HEK293 (cell line): ENCODE measurements around the gene CHERP.

Source experiments
- HIC1 ChIP-seq: fragments of 450-650 bp; formaldehyde crosslinking; IDR thresholded peaks from 2 replicates; pipeline ENCODE4 v1.5.1; 2016; ENCODE audit warnings: missing biosample characterization, missing genetic modification characterization
- KLF10 ChIP-seq: fragments of 450-650 bp; IDR thresholded peaks from 2 replicates; pipeline ENCODE4 v1.5.1; 2018; ENCODE audit warnings: missing biosample characterization, mild to moderate bottlenecking, missing genetic modification characterization
- ZBTB48 ChIP-seq: fragments of 450-650 bp; formaldehyde crosslinking; IDR thresholded peaks from 2 replicates; pipeline ENCODE4 v1.5.1; 2016; ENCODE audit warnings: missing biosample characterization, missing genetic modification characterization
- ZNF10 ChIP-seq: fragments of 450-650 bp; formaldehyde crosslinking; IDR thresholded peaks from 2 replicates; pipeline ENCODE4 v1.5.1; 2017; ENCODE audit warnings: missing biosample characterization, missing genetic modification characterization
- ZNF211 ChIP-seq: fragments of 450-650 bp; formaldehyde crosslinking; IDR thresholded peaks from 2 replicates; pipeline ENCODE4 v1.5.1; 2016; ENCODE audit warnings: low read depth, missing biosample characterization, missing genetic modification characterization
- ZNF239 ChIP-seq: fragments of 450-650 bp; formaldehyde crosslinking; IDR thresholded peaks from 2 replicates; pipeline ENCODE4 v1.5.1; 2016; ENCODE audit warnings: missing biosample characterization, missing genetic modification characterization
- ZNF366 ChIP-seq: fragments of 450-650 bp; formaldehyde crosslinking; conservative IDR thresholded peaks from 2 replicates; pipeline ENCODE4 v1.5.1; 2016; ENCODE audit warnings: missing biosample characterization, missing genetic modification characterization
- ZNF629 ChIP-seq: fragments of 450-650 bp; formaldehyde crosslinking; IDR thresholded peaks from 2 replicates; pipeline ENCODE4 v1.5.1; 2017; ENCODE audit warnings: missing biosample characterization, missing genetic modification characterization
- ZNF76 ChIP-seq: fragments of 450-650 bp; formaldehyde crosslinking; IDR thresholded peaks from 2 replicates; pipeline ENCODE4; 2016; ENCODE audit warnings: low read depth, missing biosample characterization, missing genetic modification characterization, borderline replicate concordance
- ZNF843 ChIP-seq: fragments of 450-650 bp; formaldehyde crosslinking; IDR thresholded peaks from 2 replicates; pipeline ENCODE4 v1.5.1; 2016; ENCODE audit warnings: missing biosample characterization, missing genetic modification characterization
- ZXDB ChIP-seq: fragments of 450-650 bp; formaldehyde crosslinking; IDR thresholded peaks from 2 replicates; pipeline ENCODE4 v1.5.1; 2016; ENCODE audit warnings: missing biosample characterization, missing genetic modification characterization
- TF ChIP-seq, protein P1 (sequence below): fragments of 450-650 bp; formaldehyde crosslinking; IDR thresholded peaks from 2 replicates; pipeline ENCODE4 v1.5.1; 2016; ENCODE audit warnings: missing biosample characterization, missing genetic modification characterization
- TF ChIP-seq, protein P2 (sequence below): fragments of 450-650 bp; formaldehyde crosslinking; conservative IDR thresholded peaks from 2 replicates; pipeline ENCODE4 v1.5.1; 2016; ENCODE audit warnings: low read depth, missing biosample characterization, missing genetic modification characterization
- TF ChIP-seq, protein P3 (sequence below): fragments of 450-650 bp; formaldehyde crosslinking; IDR thresholded peaks from 2 replicates; pipeline ENCODE4 v1.5.1; 2017; ENCODE audit warnings: missing biosample characterization, missing genetic modification characterization
- TF ChIP-seq, protein P4 (sequence below): fragments of 450-650 bp; formaldehyde crosslinking; IDR thresholded peaks from 2 replicates; pipeline ENCODE4 v1.5.1; 2016; ENCODE audit warnings: missing biosample characterization, missing genetic modification characterization

The CHERP gene

DNA sequence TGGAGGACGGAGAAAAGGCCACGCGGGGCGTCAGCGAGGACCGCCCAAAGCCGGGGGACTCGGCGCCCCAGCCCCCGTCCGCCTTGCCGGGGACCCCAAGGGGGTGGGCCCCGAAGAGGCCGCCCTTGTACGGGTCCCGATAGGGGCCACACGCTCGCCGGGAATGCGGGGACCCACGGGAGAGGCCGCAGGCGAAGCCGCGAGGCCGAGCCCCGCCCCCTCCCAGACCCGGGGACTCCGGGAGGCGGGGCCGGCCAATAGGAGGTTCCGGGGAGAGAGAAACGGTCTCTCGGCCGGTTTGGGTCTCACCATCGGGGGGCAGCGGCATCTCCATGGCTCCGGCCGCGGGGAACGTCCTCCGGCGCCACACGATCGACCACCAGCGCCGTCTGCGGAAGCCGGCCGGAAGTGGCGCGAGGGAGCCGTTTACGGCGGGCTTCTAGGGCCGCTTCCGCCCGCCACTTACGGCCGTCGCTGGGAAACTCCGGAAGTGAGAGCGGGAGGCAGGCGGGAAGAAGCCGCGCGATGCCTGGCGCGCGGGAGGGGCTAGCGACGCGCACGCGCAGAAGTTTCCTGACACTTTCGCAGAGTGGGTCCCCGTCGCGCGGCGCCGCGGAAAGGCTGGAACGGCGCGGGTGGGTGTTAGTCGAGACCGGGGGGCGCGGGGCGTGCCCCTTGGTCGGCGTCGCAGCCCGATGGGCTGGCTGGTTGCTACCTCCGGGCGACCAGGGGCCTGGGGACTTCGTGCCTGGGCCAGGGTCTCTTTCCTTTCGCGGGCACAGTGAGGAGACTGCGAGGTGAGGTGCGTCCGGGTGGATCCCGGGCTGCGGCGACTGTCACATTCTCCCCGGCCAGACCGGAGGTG lies at the start of gene CHERP (continued):
- TF ChIP-seq, protein P1, sequence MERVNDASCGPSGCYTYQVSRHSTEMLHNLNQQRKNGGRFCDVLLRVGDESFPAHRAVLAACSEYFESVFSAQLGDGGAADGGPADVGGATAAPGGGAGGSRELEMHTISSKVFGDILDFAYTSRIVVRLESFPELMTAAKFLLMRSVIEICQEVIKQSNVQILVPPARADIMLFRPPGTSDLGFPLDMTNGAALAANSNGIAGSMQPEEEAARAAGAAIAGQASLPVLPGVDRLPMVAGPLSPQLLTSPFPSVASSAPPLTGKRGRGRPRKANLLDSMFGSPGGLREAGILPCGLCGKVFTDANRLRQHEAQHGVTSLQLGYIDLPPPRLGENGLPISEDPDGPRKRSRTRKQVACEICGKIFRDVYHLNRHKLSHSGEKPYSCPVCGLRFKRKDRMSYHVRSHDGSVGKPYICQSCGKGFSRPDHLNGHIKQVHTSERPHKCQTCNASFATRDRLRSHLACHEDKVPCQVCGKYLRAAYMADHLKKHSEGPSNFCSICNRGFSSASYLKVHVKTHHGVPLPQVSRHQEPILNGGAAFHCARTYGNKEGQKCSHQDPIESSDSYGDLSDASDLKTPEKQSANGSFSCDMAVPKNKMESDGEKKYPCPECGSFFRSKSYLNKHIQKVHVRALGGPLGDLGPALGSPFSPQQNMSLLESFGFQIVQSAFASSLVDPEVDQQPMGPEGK: peak; percentile 21
- TF ChIP-seq, protein P2, sequence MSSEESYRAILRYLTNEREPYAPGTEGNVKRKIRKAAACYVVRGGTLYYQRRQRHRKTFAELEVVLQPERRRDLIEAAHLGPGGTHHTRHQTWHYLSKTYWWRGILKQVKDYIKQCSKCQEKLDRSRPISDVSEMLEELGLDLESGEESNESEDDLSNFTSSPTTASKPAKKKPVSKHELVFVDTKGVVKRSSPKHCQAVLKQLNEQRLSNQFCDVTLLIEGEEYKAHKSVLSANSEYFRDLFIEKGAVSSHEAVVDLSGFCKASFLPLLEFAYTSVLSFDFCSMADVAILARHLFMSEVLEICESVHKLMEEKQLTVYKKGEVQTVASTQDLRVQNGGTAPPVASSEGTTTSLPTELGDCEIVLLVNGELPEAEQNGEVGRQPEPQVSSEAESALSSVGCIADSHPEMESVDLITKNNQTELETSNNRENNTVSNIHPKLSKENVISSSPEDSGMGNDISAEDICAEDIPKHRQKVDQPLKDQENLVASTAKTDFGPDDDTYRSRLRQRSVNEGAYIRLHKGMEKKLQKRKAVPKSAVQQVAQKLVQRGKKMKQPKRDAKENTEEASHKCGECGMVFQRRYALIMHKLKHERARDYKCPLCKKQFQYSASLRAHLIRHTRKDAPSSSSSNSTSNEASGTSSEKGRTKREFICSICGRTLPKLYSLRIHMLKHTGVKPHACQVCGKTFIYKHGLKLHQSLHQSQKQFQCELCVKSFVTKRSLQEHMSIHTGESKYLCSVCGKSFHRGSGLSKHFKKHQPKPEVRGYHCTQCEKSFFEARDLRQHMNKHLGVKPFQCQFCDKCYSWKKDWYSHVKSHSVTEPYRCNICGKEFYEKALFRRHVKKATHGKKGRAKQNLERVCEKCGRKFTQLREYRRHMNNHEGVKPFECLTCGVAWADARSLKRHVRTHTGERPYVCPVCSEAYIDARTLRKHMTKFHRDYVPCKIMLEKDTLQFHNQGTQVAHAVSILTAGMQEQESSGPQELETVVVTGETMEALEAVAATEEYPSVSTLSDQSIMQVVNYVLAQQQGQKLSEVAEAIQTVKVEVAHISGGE (tag by site-specific recombination): peak; percentile 93
- TF ChIP-seq ZNF629 (tag by site-specific recombination) (no peak), ZNF76 (tag by site-specific recombination) (peak; percentile 83), ZBTB48 (0 out of 2 replicates have a peak, but pooled peaks have one; percentile 18), KLF10 (tag by site-specific recombination) (peak; percentile 21; the same call in 1 of the 2 replicates), HIC1 (tag by site-specific recombination) (no peak), ZNF10 (peak; percentile 65; the same call in 1 of the 2 replicates), ZXDB (tag by site-specific recombination) (0 out of 2 replicates have a peak, but pooled peaks have one; percentile 36), ZNF366 (tag by site-specific recombination) (0 out of 2 replicates have a peak, but pooled peaks have one; percentile 43), ZNF843 (peak; percentile 38; the same call in 1 of the 2 replicates), ZNF239 (no peak; the same call in 1 of the 2 replicates), ZNF211 (tag by site-specific recombination) (no peak)
- TF ChIP-seq, protein P3, sequence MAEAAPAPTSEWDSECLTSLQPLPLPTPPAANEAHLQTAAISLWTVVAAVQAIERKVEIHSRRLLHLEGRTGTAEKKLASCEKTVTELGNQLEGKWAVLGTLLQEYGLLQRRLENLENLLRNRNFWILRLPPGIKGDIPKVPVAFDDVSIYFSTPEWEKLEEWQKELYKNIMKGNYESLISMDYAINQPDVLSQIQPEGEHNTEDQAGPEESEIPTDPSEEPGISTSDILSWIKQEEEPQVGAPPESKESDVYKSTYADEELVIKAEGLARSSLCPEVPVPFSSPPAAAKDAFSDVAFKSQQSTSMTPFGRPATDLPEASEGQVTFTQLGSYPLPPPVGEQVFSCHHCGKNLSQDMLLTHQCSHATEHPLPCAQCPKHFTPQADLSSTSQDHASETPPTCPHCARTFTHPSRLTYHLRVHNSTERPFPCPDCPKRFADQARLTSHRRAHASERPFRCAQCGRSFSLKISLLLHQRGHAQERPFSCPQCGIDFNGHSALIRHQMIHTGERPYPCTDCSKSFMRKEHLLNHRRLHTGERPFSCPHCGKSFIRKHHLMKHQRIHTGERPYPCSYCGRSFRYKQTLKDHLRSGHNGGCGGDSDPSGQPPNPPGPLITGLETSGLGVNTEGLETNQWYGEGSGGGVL (tag by site-specific recombination): no peak
- TF ChIP-seq, protein P4, sequence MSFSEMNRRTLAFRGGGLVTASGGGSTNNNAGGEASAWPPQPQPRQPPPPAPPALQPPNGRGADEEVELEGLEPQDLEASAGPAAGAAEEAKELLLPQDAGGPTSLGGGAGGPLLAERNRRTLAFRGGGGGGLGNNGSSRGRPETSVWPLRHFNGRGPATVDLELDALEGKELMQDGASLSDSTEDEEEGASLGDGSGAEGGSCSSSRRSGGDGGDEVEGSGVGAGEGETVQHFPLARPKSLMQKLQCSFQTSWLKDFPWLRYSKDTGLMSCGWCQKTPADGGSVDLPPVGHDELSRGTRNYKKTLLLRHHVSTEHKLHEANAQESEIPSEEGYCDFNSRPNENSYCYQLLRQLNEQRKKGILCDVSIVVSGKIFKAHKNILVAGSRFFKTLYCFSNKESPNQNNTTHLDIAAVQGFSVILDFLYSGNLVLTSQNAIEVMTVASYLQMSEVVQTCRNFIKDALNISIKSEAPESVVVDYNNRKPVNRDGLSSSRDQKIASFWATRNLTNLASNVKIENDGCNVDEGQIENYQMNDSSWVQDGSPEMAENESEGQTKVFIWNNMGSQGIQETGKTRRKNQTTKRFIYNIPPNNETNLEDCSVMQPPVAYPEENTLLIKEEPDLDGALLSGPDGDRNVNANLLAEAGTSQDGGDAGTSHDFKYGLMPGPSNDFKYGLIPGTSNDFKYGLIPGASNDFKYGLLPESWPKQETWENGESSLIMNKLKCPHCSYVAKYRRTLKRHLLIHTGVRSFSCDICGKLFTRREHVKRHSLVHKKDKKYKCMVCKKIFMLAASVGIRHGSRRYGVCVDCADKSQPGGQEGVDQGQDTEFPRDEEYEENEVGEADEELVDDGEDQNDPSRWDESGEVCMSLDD (tag by site-specific recombination): peak; percentile 43; the same call in 1 of the 2 replicates
